Jurkat, Clone E6-1 (cell line): ENCODE results near the gene CLSTN3.
"Not testable (repeated sequence)": the region's sequence is repeated elsewhere in the genome, so short reads cannot be mapped to it uniquely, and the experiment has no call there.

Source experiments
- DNase-seq: peaks from one replicate; pipeline ENCODE4 v3.0.0-alpha.2; 2011; ENCODE audit warnings: low read depth, low spot score
- H3K4me3 ChIP-seq: 2 replicates; pipeline ENCODE4 v1.5.1; 2011; ENCODE audit warnings: mild to moderate bottlenecking, low read length, control low read depth, moderate library complexity

The CLSTN3 gene

DNA sequence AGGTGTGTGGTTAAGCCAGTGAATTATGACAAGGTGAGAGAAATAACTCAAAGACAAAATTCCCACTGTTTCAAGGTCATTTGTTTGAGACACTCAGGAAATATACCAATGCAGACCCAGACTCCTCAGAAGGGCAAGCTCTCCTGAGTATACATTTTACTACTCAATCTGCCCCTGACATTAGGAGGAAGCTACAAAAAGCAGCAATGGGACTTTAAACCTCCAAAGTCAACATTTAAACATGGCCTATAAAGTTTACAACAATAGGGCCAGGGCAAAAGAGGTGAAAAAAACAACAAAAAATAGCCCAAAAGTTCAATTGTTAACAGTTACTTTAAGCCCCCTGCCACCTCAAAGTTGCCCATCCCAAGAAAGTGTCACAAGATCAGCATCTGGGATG lies 39.8 kb downstream of the CLSTN3 start:
- no peak overlapping the region for H3K4me3 ChIP-seq
- DNase-seq: no peak

DNA sequence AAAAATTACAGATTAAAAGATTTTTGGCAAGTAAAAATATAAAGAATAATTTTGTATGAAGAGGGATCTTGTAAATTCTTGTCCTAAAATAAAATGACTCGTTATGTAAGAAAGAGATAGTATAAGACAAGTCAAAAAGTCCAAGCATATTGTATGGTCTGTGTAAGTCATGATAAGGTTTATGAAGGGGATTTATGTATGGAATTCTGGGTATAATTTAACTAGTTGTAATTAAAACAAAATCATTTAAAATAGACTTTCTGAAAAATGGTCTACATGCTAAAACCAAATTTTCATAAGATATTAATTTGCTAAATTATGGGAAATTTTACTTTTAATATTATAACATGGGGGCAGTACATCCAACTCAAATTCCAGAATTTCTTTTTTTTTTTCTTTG lies 41.7 kb downstream of the CLSTN3 start:
- DNase-seq: no peak
- no peak overlapping the region for H3K4me3 ChIP-seq

- no peak for DNase-seq
- no peak overlapping the region for H3K4me3 ChIP-seq
These were observed 45.3 kb downstream of the CLSTN3 start for GRCh38 chr12:7175493-7175892.

- no peak for DNase-seq
- H3K4me3 ChIP-seq: no peak overlapping the region
These were observed 46.4 kb downstream of the CLSTN3 start for GRCh38 chr12:7176595-7176994.

- DNase-seq: no peak
- H3K4me3 ChIP-seq: no peak overlapping the region
These were observed 48.3 kb downstream of the CLSTN3 start for GRCh38 chr12:7178481-7178880.

- DNase-seq: no peak
These were observed 50.5 kb downstream of the CLSTN3 start for GRCh38 chr12:7180685-7181084.

DNA sequence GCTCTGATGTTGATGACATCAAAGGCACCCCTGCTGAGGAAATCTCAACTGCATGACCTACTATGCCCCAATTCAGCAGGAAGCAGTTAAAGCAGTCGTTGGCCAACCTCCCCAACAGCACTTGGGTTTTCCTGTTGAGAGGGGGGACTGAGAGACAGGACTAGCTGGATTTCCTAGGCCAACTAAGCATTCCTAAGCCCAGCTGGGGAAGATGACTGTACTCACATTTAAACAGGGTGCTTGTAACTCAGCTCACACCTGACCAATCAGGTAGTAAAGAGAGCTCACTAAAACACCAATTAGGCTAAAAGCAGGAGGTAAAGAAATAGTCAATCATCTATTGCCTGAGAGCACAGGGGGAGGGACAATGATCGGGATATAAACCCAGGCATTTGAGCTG lies 55.9 kb downstream of the CLSTN3 start:
- H3K4me3 ChIP-seq, DNase-seq: not testable (repeated sequence)

More at GRCh38 chr12:7180685-7181084, 50.5 kb downstream of the CLSTN3 start:
- H3K4me3 ChIP-seq: no peak overlapping the region

DNA sequence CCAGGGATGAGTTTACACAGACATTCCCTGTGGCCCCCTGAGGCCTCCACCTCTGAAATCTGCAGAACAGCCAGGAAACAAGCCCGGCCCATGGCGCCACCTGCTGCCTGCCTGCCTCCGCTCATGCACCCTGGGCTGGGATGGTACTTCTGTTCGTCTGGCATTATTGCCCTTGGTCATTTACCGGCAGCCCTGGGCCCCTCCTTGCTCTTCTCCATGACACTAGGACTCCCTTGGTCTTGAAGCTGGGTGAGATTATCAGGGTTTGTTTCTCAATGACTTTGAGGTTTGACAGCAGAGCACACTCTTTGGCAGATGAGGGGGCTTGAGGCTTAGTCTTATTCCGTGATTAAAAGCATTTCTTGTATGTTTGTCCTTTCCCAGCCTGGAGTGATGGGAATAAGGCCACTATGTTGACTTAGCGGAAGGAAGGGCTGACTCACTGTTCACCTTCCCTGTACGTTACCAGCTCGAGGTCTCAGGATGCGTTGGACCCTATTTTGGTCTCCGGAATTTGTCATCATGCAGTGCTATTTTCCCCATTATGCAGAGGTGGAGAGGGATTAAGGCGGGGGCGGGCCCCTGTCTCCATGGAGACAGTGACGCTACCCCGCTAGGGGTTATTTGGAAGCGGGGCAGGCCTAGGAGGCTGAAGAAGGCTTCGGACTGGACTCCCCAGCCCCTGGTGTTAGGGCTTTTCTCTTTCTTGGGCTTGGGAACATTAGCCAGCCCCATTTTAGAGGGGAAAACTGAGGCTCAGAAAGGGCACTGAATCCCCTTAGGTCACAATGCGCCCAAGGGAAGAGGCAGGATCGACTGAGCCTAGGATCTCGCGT lies 58.6 kb downstream of the CLSTN3 start:
- DNase-seq: peak; percentile 43
- peak overlapping the region; percentile 58 for H3K4me3 ChIP-seq

DNA sequence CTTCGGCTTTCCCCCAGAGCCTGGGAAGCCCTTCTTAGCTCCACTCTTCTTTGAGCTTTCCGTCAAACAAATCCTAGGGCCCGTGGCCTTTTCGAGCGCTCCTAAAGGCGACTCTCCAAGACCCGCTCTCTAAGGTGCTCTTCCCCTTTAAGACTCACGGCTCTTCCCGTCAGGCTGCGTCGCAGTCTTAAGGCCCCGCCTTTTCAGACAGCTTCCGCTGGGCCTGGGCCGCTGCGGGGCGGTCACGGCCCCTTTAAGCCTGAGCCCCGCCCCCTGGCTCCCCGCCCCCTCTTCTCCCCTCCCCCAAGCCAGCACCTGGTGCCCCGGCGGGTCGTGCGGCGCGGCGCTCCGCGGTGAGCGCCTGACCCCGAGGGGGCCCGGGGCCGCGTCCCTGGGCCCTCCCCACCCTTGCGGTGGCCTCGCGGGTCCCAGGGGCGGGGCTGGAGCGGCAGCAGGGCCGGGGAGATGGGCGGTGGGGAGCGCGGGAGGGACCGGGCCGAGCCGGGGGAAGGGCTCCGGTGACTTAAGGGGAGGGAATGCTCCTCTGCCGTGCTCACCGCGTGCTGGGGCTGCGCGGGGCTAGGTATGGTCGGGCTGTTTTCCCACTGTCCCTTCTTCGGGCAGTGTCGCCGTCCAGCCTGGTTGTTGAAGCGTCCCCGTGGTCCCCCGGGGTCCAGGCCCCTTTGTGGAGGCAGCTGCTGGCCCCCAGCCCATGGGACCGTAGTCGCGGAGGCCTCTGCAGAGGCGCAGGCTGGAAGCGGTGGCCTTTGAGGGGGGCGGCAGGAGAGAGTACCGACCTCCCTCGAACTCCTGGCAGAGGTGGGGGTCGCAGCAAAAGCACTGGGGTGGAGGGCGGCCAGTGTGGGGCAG lies 59.5 kb downstream of the CLSTN3 start, which contains the start of gene PEX5:
TSS of gene PEX5 (plus strand) at position 289 of the 870 bp plus-strand sequence. CDS start 692 bp downstream, outside the sequence.
- H3K4me3 ChIP-seq: peak within 1 kb of the TSS; percentile 78
- DNase-seq: peak; percentile 94

- peak; percentile 55 for DNase-seq
- H3K4me3 ChIP-seq: peak overlapping the region; percentile 78
These were observed 60.3 kb downstream of the CLSTN3 start for GRCh38 chr12:7190268-7191055.

DNA sequence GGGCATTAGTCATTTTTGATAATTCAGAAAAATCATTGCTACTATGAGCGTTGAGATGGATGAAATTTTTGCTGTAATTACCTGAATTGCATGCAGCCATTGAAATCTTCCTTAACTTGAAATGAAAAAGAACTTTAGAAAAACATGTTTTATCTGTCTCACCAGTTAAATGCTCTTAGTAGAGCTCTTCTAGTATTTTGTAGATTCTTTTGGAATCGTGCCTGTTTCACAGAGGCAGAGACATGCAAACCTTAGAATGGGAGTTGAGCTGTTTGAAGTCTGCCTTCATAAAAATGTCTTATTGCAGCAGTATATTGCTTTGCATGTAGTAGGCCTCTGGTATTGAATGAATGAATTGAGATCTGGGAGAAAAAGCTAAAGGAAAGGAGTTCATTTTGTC lies 63.5 kb downstream of the CLSTN3 start:
- H3K4me3 ChIP-seq: no peak overlapping the region
- no peak for DNase-seq

DNA sequence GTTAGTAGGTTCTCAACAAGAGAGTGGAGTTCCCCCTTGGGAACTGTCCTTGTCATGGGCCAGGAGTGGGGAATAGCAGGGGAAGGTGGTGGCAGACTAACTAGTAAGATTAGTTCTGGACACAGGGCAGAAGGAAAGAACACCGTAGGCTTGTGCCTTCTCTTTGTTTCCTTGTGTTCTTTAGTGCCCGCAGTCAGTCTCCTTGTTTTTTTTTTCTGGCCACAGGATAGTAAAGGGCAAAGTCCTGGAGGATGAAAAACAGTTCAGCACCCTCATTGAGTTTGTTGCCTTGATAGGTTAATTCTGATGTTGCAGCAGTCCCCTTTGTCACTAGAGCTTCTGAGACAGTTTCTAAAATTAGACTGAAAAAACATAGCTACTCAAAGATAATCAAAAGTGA lies 67.7 kb downstream of the CLSTN3 start:
- no peak for DNase-seq
- H3K4me3 ChIP-seq: no peak overlapping the region

- DNase-seq: no peak
These were observed 72.9 kb downstream of the CLSTN3 start for GRCh38 chr12:7203109-7203508.

DNA sequence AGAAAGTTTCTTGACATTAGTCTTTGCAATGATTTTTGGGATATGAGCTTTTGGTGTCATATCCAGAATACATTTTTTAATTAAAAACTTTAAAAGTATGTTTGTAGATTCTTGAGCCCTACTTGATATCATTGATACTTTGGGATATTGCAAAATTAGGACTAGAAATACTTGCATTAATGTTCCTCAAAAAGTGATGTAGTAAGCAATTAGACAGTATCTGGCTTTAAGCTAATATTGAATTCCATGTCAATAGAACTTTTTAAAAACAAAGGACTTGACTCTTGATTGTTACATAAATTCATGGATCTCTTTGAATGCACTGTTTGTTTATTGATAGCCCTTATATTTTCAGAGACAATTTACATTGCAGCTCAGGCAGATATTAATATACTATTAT lies 74.9 kb downstream of the CLSTN3 start:
- no peak for DNase-seq
- H3K4me3 ChIP-seq: no peak overlapping the region

More at GRCh38 chr12:7203109-7203508, 72.9 kb downstream of the CLSTN3 start:
- H3K4me3 ChIP-seq: no peak overlapping the region

- no peak overlapping the region for H3K4me3 ChIP-seq
- no peak for DNase-seq
These were observed 76.5 kb downstream of the CLSTN3 start for GRCh38 chr12:7206691-7207090.

- no peak overlapping the region for H3K4me3 ChIP-seq
- no peak for DNase-seq
These were observed 77.9 kb downstream of the CLSTN3 start for GRCh38 chr12:7207866-7208625.
